SK-N-MC (cell line): Measurements from ENCODE around the gene LTN1.

Experiments used
- EZH2 ChIP-seq: fragments of 200-600 bp; sonication (generic); IDR thresholded peaks from one replicate; pipeline ENCODE4 v1.6.1; 2017; ENCODE audit warnings: antibody characterized with exemption
- POLR2AphosphoS5 ChIP-seq: IDR thresholded peaks from 2 replicates; pipeline ENCODE4 v1.6.1; 2012; ENCODE audit warnings: mild to moderate bottlenecking, low read depth, low read length, borderline replicate concordance

DNA sequence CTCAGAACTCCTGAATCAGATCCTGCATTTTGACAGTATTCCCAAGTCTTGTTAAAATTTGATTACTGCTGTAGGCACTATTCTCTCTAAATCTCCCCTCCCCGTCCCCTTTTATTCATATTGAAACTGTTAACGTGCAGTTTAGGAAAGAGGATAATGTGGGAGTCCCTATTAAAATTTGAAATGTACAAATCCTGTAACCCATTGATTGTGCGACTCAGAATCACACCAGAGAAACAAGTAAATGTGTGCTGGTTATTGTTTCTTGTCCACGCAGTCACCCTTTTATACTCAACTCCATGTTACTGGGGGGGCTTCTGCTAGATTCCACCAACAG, 584 bp upstream of the LTN1 start:
- TF ChIP-seq EZH2 (no peak), POLR2AphosphoS5 (no peak)
